ENCODE data around the gene IPCEF1.

Gene IPCEF1

GRCh38 chr6:154218787-154219186 lies 137.8 kb downstream of the IPCEF1 start:
- no peak for TF ChIP-seq CTCF (IDR thresholded peaks at IDR 0.05; ENCODE audit: low read depth, low read length)
- in situ Hi-C loops (cut with HindIII; ENCODE audit: low sequenced_read_pairs): no loop called here
- DNase-seq (ENCODE audit: low read depth, low spot score): no peak
- no peak overlapping the region for H3K4me3 ChIP-seq (ENCODE audit: low read depth, low read length)

DNA sequence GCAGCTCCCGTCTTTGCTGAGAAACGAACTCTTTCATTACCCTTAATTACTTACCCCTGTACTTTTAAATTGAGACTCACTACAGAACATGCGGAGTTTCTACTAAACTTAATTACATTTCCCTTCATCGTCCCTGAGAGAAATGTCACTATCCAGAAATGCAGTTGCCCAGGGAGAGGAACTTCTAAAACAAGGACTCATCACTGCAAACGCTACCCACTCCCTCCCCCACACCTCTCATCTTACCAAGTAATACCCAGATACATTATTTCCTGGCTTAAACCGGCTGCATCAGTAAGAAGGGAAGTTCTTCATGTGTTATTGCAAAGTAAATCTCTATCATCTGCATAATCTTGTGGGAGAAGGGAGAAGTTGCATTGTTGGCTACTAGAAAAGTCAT lies 138.3 kb downstream of the IPCEF1 start:
- TF ChIP-seq CTCF (IDR thresholded peaks at IDR 0.05; ENCODE audit: low read depth, low read length): no peak
- H3K4me3 ChIP-seq (ENCODE audit: low read depth, low read length): no peak overlapping the region
- in situ Hi-C loops (cut with HindIII; ENCODE audit: low sequenced_read_pairs): no loop called here
- DNase-seq (ENCODE audit: low read depth, low spot score): no peak

- in situ Hi-C loops (cut with HindIII; ENCODE audit: low sequenced_read_pairs): no loop called here
- no peak for DNase-seq (ENCODE audit: low read depth, low spot score)
- H3K4me3 ChIP-seq (ENCODE audit: low read depth, low read length): no peak overlapping the region
- TF ChIP-seq CTCF (IDR thresholded peaks at IDR 0.05; ENCODE audit: low read depth, low read length): no peak
Measured at GRCh38 chr6:154213782-154214181, 142.8 kb downstream of the IPCEF1 start.

DNA sequence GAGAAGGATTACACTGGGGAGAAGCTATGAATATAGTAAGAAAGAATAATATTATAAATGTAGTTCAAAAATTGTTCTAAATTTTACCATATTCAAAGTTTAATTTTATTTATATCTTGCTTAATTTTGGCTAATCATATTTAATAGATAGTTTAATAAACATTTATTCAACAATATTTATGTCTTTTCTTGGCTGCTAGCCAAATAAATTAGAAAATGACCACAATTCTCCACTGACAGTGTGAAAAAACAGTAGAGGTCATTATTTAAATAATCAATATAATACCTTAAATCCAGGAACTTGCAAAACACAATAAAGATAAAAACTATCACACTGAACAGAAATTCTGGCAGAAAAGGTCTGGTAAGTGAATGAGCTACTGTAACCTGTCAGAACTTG lies 145.9 kb downstream of the IPCEF1 start:
- DNase-seq (ENCODE audit: low read depth, low spot score): no peak
- TF ChIP-seq CTCF (IDR thresholded peaks at IDR 0.05; ENCODE audit: low read depth, low read length): no peak
- no peak overlapping the region for H3K4me3 ChIP-seq (ENCODE audit: low read depth, low read length)
- in situ Hi-C loops (cut with HindIII; ENCODE audit: low sequenced_read_pairs): no loop called here

- no peak for DNase-seq (ENCODE audit: low read depth, low spot score)
- in situ Hi-C loops (cut with HindIII; ENCODE audit: low sequenced_read_pairs): no loop called here
- no peak for TF ChIP-seq CTCF (IDR thresholded peaks at IDR 0.05; ENCODE audit: low read depth, low read length)
- H3K4me3 ChIP-seq (ENCODE audit: low read depth, low read length): no peak overlapping the region
Measured at GRCh38 chr6:154209555-154209954, 147.0 kb downstream of the IPCEF1 start.

- DNase-seq (ENCODE audit: low read depth, low spot score): no peak
- TF ChIP-seq CTCF (IDR thresholded peaks at IDR 0.05; ENCODE audit: low read depth, low read length): no peak
- no peak overlapping the region for H3K4me3 ChIP-seq (ENCODE audit: low read depth, low read length)
- in situ Hi-C loops (cut with HindIII; ENCODE audit: low sequenced_read_pairs): no loop called here
Measured at GRCh38 chr6:154206996-154207395, 149.6 kb downstream of the IPCEF1 start.

DNA sequence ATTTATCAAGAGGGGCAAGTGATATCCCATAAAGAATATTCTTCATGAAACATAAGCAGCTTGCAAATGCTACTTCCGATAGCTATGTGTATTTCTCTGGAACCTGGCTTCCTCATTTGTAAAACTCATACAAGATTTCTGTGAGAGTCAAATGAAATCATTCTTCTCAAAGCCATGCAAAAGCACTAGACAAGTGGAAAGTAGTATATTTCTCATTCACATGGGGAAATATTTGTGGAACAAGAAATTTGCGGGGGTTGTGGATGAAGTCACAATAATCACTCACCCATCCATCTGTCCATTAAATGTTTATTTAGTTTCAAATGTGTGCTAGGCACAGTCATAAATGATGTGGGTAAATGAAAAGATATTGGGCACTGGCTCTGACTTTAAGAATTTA lies 150.5 kb downstream of the IPCEF1 start:
- no peak overlapping the region for H3K4me3 ChIP-seq (ENCODE audit: low read depth, low read length)
- in situ Hi-C loops (cut with HindIII; ENCODE audit: low sequenced_read_pairs): no loop called here
- no peak for TF ChIP-seq CTCF (IDR thresholded peaks at IDR 0.05; ENCODE audit: low read depth, low read length)
- DNase-seq (ENCODE audit: low read depth, low spot score): no peak
